Stimulated activated CD8-positive, alpha-beta memory T cell treated with anti-CD3 and anti-CD28 coated beads, Interleukin-15, amount 100 ng/mL, for 4 hours (primary cell): ENCODE results near the gene PRH2.

Source experiments
- DNase-seq, 2 donors: peaks; one replicate each; pipeline ENCODE4 v3.0.0-alpha.2; 2020; ENCODE audit warnings: low read depth in 2 of 2

Gene PRH2

DNA sequence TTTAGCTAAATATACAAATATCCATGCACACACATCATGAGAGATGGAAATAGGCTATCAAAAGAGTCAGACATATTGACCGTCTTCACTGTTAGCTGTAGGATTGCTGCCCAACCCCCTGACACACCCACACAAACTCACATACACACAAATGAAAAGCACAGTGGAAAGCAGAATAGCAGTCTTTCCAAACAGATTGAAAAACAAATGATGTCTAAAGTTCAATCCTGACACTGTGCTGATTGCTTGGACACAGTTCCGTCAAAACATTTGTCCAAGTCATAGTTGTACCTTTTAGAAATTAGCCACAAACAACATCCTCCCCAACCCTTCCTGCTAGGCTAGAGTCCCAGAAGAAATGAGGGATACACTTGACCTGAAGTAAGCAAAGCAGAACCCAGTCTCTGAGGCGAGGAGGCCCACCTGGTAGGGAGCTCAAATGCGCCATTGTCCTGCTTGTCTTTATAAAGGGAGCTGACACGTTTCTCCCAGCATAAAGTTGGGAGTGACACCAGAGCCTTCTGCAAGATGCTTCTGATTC, at the start of gene PRH2:
Gene PRH2 (plus strand): TSS at position 491 of the 541 bp plus-strand sequence. CDS start 38 bp downstream, at position 529.
- DNase-seq = no peak

DNA sequence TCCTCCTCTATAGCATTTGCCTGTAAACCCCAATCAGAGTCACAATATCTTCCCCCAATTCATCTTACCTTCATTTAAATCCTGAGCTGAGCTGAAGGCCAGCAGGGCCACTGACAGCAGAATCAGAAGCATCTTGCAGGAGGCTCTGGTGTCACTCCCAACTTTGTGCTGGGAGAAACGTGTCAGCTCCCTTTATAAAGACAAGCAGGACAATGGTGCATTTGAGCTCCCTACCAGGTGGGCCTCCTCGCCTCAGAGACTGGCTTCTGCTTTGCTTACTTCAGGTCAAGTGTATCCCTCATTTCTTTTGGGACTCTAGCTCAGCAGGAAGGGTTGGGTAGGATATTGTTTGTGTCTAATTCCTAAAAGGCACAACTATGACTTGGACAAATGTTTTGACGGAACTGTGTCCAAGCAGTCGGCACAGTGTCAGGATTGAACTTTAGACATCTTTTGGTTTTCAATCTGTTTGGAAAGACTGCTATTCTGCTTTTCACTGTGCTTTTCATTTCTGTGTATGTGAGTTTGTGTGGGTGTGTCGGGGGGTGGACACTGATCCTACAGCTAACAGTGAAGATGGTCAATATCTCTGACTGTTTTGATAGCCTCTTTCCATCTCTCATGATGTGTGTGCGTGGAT, 44.8 kb upstream of the PRH2 start, which contains the start of gene PRH1:
Gene PRH1 (minus strand): TSS at position 170 of the 640 bp plus-strand sequence. CDS start 38 bp downstream, at position 132.
- no peak for DNase-seq

DNA sequence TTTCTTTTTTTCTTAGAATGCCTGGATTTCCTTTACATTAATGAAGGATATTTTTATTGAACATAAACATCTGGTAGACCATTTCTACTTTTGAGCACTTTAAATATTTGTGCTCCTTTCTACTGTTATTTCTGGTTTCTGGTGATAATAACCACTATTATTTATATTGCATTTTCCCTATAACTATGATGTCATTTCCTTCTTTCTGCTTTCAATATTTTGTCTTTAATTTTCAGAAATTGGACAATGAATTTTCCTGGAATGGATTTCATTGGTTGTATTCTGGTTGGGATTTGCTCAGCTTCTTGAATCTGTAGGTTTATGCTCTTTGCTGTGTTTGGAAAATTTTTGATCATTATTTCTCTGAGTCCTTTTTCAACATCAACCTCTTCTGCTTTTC, 39.8 kb upstream of the PRH2 start:
- no peak for DNase-seq

DNA sequence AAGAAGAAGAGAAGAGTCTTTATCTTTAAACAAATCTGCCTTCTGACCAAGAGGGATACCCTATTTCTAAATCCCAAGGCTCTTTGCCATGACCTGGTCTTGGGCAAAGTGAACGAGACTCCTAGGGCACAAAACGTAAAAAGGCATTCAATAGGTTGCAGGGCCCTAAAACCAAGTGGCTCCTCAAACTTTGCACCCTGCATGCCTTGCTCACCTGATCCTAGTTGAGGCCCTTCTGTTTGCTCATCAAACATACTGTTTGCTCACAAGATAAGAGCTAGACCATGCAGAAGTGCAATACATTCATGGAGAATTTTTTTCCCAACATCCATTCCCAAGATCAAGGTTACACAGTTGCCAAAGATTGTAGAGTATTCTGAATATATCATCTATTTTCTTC, 37.1 kb upstream of the PRH2 start:
- DNase-seq = no peak

DNA sequence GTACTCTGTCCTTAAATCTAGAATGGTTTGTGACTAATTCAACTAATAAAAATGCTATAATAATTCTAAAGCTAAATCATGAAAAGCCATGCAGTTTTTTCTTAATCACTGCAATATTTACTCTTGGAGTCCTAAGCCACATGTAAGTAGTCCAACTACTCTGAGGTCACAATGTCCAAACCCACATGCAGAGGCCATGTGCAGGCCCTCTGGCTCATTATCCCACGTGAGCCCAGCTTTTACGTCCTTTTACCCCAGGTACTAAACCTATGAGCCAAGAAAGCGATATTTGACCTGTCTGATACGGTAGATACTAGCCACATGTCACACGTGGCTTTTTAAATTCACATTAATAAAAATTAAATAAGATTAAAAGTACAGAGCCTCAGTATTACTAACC, 32.2 kb upstream of the PRH2 start:
- DNase-seq = no peak

DNA sequence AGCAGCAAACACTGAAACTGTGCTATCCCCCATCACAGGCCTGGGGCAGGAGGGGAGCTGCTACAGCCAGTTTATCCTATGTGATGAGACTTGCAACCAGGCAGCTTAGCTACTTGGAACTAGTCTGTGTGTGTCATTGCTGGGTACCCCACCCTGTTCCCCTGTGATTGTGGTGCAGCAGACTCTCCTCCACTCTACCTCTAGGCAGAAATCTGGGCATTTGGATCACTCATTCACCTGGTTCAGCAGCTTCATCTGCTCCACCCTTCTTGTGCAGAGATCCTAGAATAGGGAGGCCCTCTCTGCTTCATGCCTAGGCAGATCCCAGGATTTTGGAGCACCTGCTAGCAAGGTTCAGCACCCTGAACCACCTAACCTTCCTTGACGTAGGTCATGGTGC, 28.5 kb upstream of the PRH2 start:
- no peak for DNase-seq

DNA sequence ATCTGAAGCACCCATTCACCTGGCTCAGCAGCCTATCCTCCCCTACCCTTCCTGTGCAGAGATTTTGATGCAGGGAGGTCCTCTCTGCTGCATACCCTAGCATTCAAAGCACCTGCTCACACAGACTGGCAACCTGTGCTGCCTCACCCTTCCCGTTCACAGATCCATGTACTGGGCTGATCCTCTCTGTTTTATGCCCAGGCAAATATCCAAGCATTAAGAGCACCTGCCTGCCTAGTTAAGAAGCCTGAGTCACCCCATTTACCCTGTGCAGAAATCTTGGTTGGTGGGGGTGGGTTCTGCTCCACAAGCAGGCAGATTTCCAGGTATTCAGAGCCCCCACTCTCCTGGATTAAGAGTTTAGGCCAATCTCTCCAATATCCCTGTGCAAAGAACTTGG, 28.1 kb upstream of the PRH2 start:
- no peak for DNase-seq

DNA sequence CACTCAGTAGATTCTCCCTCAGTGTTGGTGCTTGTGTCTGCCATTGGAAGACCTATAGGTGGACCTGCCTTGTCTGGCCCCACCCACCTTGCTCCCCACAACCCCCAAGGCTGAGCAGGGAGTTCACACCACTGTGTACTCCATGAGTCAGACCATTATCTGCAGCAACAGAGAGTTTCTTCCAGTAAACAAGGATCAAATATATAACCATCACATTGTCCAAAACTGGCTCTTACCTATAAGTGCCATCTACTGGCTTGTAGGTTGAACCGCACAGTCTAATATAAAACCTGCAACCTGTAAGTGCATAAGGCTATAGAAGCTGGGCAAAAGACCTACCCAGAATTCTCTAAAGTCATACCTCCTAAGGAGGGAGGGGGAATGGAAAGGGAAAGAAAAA, 27.6 kb upstream of the PRH2 start:
- DNase-seq = no peak

DNA sequence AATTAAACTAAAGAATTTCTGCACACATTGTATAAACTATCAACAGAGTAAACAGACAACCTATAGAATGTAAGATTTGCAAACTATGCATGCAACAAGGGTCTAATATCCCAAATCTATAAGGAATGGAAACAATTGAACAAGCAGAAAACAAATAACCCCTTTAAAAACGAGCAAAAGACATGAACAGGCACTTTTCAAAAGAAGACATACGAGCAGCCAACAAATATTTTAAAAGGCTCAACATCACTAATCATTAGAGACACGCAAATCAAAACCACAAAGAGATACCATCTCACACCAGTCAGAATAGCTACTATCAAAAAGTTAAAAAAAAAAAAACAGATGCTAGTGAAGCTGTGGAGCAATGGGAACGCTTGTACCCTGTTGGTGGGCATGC, 24.4 kb upstream of the PRH2 start:
- DNase-seq = no peak

DNA sequence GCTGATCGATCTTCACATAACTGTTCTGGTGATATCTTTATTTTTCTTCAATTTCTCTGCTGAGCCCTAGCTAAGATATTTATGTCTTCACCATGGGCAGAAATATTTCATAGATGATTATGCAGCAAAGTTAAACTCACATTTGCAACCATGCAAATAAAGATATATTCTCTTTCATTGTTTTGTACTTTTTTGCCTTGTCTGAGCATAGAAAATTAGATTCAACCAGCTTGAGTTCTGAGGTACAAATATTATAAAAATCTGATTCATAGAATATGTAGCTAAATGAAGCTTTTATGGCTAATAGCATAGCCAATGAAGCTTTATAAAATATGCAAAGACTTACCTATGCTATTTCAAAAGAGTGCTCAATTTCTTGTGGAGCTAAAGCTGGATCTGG, 19.6 kb upstream of the PRH2 start, which contains the start of gene TAS2R13:
Gene TAS2R13 (minus strand): TSS at position 101 of the 400 bp plus-strand sequence. CDS start 264 bp downstream, outside the sequence.
- no peak for DNase-seq

DNA sequence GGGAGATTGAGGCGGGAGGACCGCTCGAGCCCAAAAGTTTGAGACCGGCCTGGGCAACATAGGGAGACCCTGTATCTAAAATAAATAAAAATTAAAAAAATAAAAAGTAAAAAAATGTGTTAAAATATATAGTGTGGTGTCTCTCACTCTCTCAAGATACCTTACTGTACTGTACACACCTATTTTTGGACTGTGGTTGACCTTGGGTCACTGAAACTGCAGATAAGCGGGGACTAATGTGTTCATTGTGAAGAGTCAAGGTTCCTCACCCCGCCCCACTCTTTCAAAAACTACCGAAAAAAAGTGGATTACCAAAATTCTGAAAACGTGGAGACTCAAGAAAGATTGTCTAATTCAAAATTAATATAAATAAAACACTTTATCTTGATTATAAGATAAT, 18.7 kb upstream of the PRH2 start:
- no peak for DNase-seq

DNA sequence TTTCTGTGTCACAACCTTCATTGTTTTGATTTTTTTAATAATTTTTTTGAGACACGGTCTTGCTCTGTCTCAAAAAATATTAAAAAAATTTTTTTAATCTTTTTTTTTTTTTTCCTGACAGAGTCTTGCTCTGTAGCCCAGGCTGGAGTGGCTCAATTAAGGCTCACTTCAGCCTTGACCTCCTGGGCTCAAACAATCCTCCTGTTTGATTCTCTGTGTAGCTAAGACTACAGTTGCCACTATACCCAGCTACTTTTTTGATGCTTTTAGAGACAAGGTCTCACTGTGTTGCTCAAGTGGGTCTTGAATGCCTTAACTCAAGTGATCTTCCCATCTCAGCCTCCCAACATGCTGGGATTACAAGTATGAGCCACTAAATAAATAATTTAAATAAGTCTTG, 9.2 kb upstream of the PRH2 start:
- DNase-seq = no peak

DNA sequence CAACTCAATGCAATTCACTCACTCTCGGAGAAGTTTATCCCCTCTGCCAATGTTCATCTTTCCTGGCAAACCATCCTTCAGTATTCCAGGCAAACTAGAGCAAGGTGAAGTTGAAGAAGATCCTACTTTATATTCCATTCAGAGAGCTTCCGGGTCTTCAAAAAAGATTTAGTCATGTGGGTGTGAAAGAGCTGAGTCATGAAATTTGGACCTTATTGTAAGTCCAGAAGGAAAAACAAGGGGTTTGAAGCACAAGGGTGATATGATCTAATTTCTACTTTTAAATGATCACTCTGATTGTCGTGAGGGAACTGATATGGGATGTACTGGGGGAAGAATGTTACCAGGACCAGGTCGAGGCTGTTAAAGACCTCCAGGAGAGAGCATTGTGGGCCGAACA, 2.8 kb upstream of the PRH2 start:
- no peak for DNase-seq

DNA sequence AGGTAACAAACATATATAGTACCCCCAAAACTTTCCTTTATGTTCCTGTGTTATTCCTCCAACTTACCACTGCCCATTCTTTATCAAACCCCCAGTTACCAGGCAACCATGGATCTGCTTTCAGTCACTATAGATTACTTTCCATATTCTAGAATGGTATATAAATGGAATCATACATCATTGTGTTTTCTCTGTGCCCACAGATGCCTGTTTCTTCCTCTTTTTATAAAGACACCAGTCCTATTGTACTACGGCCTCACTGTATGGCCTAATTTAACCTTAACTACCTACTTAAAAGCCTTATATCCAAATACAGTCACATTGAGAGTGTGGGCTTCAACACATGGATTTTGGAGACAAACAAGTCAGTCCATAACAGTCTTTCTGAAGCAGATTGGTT, 7.5 kb downstream of the PRH2 start:
- DNase-seq = no peak

DNA sequence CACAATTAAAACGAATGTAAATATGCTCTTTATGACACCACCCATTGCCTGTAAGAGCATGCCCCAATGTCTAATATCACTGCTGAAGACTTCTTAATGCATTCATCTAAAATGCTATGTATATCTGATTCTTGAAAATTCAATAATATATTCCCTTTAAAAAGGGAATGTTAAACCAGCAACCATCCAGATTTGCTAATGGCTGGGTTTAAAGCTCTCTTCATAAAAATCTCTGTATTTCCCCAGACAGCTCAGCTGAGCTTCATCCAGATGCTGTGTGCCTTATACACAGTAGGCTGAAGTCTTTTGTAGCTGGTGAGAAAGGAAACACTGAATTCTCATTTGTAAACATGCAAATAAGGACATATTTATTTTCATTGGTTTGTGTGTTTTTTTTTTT, 10.1 kb downstream of the PRH2 start, which contains the start of gene TAS2R14:
Gene TAS2R14 (minus strand): TSS at position 101 of the 400 bp plus-strand sequence. CDS start 56 bp downstream, at position 45.
- DNase-seq = no peak

DNA sequence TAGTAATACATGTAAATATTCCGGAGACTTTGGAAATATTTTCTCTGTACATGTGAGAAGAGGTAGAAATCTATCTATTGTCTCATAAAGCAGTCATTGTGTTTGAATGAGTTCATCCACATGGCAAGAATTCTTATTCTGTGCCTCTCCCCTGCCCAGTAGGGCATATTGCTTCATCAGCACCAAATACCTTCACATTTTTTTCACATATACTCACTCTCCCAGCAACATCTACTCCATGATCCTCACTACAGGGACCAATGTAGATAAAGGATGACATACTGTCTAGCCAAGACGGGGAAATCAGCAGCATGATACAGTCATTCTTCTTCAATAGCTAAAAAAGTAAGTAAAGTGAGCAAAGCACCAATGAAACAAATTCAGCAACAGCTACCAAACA, 11.4 kb downstream of the PRH2 start:
- DNase-seq = no peak

DNA sequence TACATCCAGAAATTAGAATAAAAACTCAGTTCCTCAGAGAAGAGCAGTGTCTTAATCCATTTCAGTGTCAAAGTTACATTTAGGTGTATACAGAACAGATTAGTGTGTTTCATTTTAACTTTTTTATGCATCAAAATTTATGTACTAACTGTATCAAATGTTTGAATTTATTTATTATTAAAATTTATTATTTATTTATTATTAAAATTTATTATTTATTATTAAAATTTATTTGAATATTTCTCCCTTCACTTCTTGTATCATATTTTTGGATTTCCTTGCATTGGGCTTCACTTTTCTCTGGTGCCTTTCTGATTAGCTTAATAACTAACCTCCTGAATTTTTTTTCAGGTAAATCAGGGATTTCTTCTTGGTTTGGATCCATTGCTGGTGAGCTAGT, 12.3 kb downstream of the PRH2 start:
- no peak for DNase-seq

DNA sequence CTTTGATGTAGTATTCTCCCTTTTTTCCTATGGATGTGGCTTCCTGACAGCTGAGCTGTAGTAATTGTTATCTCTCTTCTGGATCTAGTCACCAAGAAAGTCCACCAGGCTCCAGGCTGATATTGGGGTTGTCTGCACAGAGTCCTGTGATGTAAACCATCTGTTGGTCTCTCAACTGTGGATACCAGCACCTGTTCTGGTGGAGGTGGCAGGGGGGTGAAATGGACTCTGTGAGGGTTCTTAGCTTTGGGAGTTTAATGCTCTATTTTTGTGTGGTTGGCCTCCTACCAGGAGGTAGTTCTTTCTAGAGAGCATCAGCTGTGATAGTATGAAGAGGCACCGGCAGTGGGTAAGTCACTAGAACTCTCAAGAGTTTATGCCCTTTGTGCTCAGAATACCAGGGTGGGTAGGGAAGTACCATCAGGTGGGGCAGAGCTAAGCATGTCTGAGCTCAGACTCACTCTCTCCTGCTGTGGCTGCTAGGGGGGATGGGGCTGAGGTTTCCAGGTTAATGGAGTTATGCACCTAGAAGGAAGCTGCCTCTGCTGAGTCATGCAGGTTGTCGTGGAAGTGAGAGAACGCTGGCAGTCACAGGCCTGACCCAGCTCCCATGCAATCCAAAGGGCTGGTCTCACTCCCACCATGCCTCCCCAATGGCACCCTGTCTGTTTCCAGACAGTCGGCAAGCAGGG, 13.0 kb downstream of the PRH2 start:
- DNase-seq = no peak

DNA sequence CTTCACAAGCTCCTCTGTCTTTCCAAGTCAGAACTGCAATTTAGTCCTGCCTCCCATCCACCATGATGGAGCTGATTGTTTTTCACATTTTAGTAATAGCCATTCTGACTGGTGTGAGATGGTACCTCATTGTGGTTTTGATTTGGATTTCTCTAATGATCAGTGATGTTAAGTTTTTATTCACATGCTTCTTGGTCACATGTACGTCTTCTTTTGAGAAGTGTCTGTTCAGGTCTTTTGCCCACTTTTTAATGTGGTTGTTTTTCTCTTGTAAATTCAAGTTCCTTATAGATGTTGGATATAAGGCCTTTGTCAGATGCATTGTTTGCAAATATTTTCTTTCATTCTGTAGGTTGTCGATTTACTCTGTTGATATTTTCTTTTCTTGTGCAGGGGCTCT, 14.1 kb downstream of the PRH2 start:
- no peak for DNase-seq

DNA sequence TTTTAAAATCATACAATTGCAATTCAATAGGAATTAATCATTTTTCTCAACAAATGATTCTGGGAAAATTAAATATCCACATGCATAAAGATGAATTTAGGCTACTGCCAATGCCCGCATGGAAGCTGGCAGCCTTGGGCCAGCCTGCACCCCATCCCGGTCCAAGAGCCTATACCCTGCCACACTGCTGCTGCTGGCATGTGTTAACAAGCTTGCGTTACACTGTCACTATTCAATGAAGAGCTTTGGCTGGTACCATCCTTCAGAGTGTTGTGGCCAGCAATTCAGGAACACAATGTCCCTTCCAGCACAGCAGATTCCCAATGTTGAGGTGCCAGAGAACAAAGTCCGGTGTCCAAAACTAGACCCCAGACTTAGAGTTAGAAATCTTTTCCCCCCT, 23.6 kb downstream of the PRH2 start:
- DNase-seq = no peak

DNA sequence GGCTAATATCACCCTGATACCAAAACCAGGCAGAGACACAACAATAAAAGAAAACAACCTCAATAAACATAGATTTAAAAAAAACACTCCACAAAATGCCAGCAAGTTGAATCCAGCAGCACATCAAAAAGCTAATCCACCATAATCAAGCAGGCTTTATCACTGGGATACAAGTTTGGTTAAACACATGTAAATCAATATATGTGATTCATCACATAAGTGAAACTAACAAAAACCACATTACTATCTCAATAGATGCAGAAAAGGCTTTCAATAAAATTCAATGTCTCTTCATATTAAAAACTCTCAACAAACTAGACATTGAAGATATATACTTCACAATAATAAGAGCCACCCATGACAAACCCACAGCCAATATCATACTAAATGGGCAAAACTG, 27.0 kb downstream of the PRH2 start:
- DNase-seq = no peak

DNA sequence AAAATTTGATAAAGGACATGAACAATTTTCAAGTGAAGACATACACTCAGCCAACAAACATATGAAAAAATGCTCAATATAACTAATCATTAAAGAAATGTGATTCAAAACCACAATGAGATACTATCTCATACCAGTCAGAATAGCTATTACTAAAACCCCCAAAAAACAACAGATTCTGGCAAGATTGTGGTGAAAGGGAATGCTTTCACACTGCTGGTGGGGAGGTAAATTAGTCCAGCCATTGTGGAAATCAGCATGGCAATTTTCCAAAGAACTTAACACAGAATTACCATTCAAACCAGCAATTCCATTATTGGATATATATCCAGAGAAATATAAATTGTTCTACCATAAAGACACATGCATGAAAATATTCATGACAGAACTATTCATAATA, 28.7 kb downstream of the PRH2 start:
- no peak for DNase-seq

DNA sequence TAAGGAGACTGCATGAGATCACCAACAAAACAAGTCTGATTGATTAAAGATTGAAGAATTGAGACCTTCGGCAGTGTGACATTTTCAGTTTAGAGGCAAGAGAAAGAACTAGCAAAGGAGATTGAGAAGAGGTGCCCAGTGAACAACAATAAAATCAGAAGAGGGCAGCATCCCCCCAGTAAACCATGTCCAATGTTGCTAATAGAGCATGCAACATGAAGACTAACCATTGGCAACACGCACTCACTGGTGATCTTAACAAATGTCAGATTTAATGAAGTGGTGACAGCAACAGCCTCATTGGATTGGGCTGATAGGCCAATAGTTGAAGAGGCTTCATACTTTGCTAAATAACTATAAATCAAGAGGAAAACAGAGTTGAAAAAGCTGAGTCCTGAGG, 30.8 kb downstream of the PRH2 start:
- DNase-seq = no peak
